ENCODE data around the gene HOXD13. TPM values are rescaled to one million over a fixed set of nuclear protein-coding genes. Genes with fewer than 3 reads are reported as not detected.

HOXD13 gene
- total and polyA plus RNA-seq, 9 donors = not detected

GRCh38 chr2:176098366-176099158 lies 6.0 kb downstream of the HOXD13 start:
- TF ChIP-seq EP300 (IDR thresholded peaks at IDR 0.05) (no peak), CTCF (IDR thresholded peaks at IDR 0.05) (no peak), POLR2A (IDR thresholded peaks at IDR 0.05) (no peak)
- no peak overlapping the region for H3K27ac ChIP-seq
- peaks cover 0 to 3% of the 10 kb centered on the region in 2 donors for H3K9me3 ChIP-seq
- DNase-seq = peak in 1 of 5 donors; percentile 12
- peaks cover 15% of the 10 kb centered on the region for H3K27me3 ChIP-seq
- intact Hi-C loops (cut with DNase I) = loop anchor here in 1 of 4 donors (10.0 kb wide), 1 partner anchor 414 kb away; no protein-coding TSS in a partner anchor
- 6 to 11% (median 8%) methylated on average over 33 to 35 of the region's 35 CpGs for WGBS, 3 donors
- no peaks in the 10 kb centered on the region for H3K4me1 ChIP-seq (ENCODE audit: insufficient read depth)
- H3K4me3 ChIP-seq = no peak overlapping the region
- no peaks in the 10 kb centered on the region for H3K36me3 ChIP-seq

GRCh38 chr2:176099159-176099727 lies 6.7 kb downstream of the HOXD13 start:
- TF ChIP-seq EP300 (IDR thresholded peaks at IDR 0.05) = no peak
- no peak for TF ChIP-seq CTCF (IDR thresholded peaks at IDR 0.05)
- TF ChIP-seq POLR2A (IDR thresholded peaks at IDR 0.05) = no peak
- H3K36me3 ChIP-seq = no peaks in the 10 kb centered on the region
- peaks cover 0 to 3% of the 10 kb centered on the region in 2 donors for H3K9me3 ChIP-seq
- H3K27ac ChIP-seq = no peak overlapping the region
- H3K4me1 ChIP-seq (ENCODE audit: insufficient read depth) = no peaks in the 10 kb centered on the region
- intact Hi-C loops (cut with DNase I) = loop anchor here in 1 of 4 donors (10.0 kb wide), 1 partner anchor 414 kb away; no protein-coding TSS in a partner anchor
- 11 to 20% (median 12%) methylated on average over 24 to 30 of the region's 30 CpGs for WGBS, 3 donors
- peaks cover 13% of the 10 kb centered on the region for H3K27me3 ChIP-seq
- no peak overlapping the region for H3K4me3 ChIP-seq
- DNase-seq = no peak

GRCh38 chr2:176099728-176100546 lies 7.4 kb downstream of the HOXD13 start, which contains the start of gene HOXD12:
TSS of gene HOXD12 (plus strand) at chr2:176099795. CDS start at chr2:176099802, 7 bp downstream.
- Histone ChIP-seq H3K9me3 (peaks cover 0 to 3% of the 10 kb centered on the region in 2 donors), H3K36me3 (no peaks in the 10 kb centered on the region), H3K27ac (no peak within 1 kb of the TSS), H3K27me3 (peaks cover 13% of the 10 kb centered on the region), H3K4me1 (ENCODE audit: insufficient read depth) (no peaks in the 10 kb centered on the region), H3K4me3 (no peak within 1 kb of the TSS)
- WGBS, 3 donors = 4 to 10% (median 5%) methylated on average over 65 to 70 of the region's 70 CpGs
- TF ChIP-seq POLR2A (IDR thresholded peaks at IDR 0.05) (no peak), EP300 (IDR thresholded peaks at IDR 0.05) (no peak), CTCF (IDR thresholded peaks at IDR 0.05) (no peak)
- intact Hi-C loops (cut with DNase I) = loop anchor here in 3 of 4 donors (5.0 to 10.0 kb wide), 3 partner anchors 413 to 1765 kb away; partner anchors contain the start of gene SP9 (in 1 of the 3)
- DNase-seq = peak in 1 of 5 donors; percentile 11
